ENCODE results near the gene TP63.
"Not testable (repeated sequence)": the region's sequence is repeated elsewhere in the genome, so short reads cannot be mapped to it uniquely, and the experiment has no call there.

Gene TP63

DNA sequence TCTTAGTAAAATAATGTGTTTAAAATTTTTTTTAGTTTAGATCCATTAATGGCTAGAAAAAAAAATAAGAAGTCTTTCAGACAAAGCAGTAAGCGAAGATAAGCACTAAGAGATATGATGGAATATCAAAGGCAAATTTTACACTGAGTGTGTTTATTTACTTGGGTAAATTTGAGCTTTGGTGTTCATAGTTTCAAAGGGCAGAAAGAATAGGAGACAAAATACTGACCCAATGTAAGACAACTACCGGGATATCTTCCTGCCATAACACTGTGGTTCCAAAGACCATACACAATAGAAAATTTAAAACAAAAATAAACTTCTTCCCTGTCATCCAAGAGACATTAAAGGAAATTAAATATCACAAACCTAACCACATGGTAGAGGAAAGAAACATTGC is 25.5 kb upstream of the TP63 start:
- H3K4me3 ChIP-seq (replicated peaks in 1 of 2; ENCODE audit: low read depth in 2 of 2, low read length in 2 of 2): no peak overlapping the region
- TF ChIP-seq, protein P1, sequence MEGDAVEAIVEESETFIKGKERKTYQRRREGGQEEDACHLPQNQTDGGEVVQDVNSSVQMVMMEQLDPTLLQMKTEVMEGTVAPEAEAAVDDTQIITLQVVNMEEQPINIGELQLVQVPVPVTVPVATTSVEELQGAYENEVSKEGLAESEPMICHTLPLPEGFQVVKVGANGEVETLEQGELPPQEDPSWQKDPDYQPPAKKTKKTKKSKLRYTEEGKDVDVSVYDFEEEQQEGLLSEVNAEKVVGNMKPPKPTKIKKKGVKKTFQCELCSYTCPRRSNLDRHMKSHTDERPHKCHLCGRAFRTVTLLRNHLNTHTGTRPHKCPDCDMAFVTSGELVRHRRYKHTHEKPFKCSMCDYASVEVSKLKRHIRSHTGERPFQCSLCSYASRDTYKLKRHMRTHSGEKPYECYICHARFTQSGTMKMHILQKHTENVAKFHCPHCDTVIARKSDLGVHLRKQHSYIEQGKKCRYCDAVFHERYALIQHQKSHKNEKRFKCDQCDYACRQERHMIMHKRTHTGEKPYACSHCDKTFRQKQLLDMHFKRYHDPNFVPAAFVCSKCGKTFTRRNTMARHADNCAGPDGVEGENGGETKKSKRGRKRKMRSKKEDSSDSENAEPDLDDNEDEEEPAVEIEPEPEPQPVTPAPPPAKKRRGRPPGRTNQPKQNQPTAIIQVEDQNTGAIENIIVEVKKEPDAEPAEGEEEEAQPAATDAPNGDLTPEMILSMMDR (IDR thresholded peaks at IDR 0.05; ENCODE audit: low read depth, low read length): no peak
- no peak for DNase-seq (ENCODE audit: low read depth in 2 of 2)

DNA sequence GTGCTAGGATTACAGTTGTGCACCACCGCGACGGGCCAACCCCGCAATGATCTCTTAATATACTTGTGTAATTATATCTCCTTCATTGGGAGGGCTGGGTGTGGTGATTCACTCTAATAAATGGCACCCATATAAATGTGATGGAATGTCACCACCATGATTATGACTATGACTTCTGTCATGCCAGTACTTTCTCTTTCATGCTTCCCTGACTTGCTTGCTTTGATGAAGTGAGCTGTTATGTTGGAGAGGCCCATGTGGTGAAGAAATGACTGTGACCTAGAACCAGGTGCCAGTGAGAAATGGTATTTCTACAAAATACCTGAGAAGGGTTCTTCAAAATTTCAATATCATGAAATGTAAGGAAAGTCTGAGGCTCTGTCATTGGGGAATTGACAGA is 24.4 kb upstream of the TP63 start:
- TF ChIP-seq, protein P1 (IDR thresholded peaks at IDR 0.05; ENCODE audit: low read depth, low read length): no peak
- H3K4me3 ChIP-seq (replicated peaks in 1 of 2; ENCODE audit: low read depth in 2 of 2, low read length in 2 of 2): no peak overlapping the region
- no peak for DNase-seq (ENCODE audit: low read depth in 2 of 2)

DNA sequence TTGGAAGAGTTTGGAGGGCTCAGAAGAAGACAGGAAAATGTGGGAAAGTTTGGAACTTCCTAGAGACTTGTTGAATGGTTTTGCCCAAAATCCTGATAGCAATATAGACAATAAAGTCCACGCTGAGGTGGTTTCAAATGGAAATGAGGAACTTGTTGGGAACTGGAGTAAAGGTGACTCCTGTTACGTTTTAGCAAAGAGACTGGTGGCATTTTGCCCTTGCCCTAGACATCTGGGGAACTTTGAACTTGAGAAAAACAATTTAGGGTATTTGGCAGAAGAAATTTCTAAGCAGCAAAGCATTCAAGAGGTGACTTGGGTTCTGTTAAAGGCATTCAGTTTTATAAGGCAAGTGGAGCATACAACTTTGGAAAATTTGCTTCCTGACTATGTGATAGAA is 18.5 kb upstream of the TP63 start:
- not testable (repeated sequence) for DNase-seq (ENCODE audit: low read depth in 2 of 2); H3K4me3 ChIP-seq (replicated peaks in 1 of 2; ENCODE audit: low read depth in 2 of 2, low read length in 2 of 2)

DNA sequence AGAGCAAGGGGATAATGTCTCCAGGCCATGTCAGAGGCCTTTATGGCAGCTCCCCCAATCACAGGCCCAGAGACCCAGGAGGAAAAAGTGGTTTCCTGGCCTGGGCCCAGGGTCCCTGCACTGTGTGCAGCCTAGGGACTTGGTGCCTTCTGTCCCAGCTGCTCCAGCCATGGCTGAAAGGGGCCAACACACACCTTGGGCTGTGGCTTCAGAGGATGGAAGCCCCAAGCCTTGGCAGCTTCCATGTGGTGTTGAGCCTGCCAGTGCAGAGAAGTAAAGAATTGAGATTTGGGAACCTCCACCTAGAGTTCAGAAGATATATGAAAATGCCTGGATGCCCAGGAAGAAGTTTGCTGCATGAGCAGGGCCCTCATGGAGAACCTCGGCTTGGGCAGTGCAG is 18.1 kb upstream of the TP63 start:
- DNase-seq (ENCODE audit: low read depth in 2 of 2): no peak
- TF ChIP-seq, protein P1 (IDR thresholded peaks at IDR 0.05; ENCODE audit: low read depth, low read length): no peak
- no peak overlapping the region for H3K4me3 ChIP-seq (replicated peaks in 1 of 2; ENCODE audit: low read depth in 2 of 2, low read length in 2 of 2)

DNA sequence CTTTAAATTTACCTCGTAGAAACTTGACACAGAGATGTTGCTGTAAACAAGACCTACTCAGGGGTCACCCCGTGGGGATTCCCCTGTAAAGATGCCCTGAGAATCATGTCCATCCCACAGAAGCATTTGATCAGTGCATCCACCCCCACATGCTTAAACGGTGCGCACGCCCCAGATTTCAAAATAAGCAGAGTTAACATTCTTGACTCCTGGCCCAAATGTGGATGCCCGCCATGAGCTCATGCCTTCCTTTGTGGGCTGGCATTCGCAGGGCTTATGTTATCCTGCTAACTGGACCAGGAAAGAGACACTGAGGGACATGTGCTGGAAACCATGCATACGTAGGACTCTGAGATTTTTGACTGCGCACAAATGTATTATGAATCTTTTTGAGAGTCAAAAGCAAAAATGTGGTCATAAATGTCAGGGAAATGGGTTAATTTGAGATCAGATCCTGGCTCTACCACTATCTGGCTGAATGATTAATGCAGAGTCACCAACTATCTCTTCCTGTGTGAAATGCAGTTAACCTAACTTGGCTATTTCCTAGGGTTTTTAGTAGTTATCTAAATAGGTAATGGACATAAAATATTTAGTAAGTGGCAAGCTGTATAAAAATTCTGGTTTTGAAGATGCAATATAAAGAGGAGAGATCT is 9.1 kb upstream of the TP63 start:
- DNase-seq (ENCODE audit: low read depth in 2 of 2): peak; percentile 5 to 18
- H3K4me3 ChIP-seq (replicated peaks in 1 of 2; ENCODE audit: low read depth in 2 of 2, low read length in 2 of 2): no peak overlapping the region
- TF ChIP-seq, protein P1 (IDR thresholded peaks at IDR 0.05; ENCODE audit: low read depth, low read length): no peak

DNA sequence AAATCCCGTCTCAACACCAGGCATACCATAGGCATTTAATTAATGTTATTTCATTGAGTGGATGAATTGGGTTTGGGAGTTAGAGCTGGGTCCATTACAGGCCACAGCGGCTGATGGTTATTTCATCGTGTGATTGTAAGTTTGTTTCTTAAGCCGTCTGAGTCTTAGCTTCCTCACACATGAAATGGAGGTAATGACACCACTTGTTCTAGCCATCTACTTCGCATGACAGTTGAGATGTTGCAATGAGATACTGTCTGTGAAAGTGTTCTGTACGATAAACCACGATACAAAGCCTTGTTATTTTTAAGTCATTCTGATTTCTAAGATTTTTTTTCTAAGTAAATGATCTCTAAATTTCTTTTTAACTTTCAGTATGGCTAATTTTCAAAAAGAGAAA is 8.6 kb upstream of the TP63 start:
- TF ChIP-seq, protein P1 (IDR thresholded peaks at IDR 0.05; ENCODE audit: low read depth, low read length): no peak
- no peak for DNase-seq (ENCODE audit: low read depth in 2 of 2)
- no peak overlapping the region for H3K4me3 ChIP-seq (replicated peaks in 1 of 2; ENCODE audit: low read depth in 2 of 2, low read length in 2 of 2)

DNA sequence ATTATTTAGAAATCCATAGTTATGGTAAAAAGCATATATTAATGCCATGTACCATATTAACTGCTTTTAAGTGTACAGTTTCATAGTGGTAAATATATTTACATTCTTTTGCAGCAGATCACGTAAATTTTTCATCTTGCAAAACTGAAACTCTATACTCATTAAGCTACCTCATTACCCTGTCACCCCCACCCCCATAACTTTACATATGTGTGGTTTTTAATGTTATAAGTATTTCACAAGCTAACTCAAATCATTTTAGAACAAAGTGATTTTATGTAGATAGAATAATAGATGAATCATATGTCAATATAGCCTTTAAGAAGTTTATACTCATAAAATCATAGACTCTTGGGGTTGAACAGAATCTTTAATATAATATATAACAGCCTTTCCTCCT is 7.1 kb upstream of the TP63 start:
- H3K4me3 ChIP-seq (replicated peaks in 1 of 2; ENCODE audit: low read depth in 2 of 2, low read length in 2 of 2): no peak overlapping the region
- TF ChIP-seq, protein P1 (IDR thresholded peaks at IDR 0.05; ENCODE audit: low read depth, low read length): no peak
- no peak for DNase-seq (ENCODE audit: low read depth in 2 of 2)

Data from cardiac fibroblast (primary cell).